Posterior vena cava (tissue), 2 donors: ENCODE results near the gene DENR. TPM values are rescaled to one million over a fixed set of nuclear protein-coding genes. Genes with fewer than 3 reads are reported as not detected.
"Not testable (repeated sequence)": the region's sequence is repeated elsewhere in the genome, so short reads cannot be mapped to it uniquely, and the experiment has no call there.

Source experiments
- DNase-seq: peaks from one replicate; pipeline ENCODE4 v3.0.0-alpha.2; 2020; ENCODE audit warnings: low spot score
- intact Hi-C, 2 donors: fragments of 100-400 bp; cut with DNase I; formaldehyde crosslinking; loops; one replicate each; pipeline versions ENCODE4 v1.14.1 to v1.14.2; 2022 to 2023
- long read RNA-seq, 2 donors: library from polyadenylated mRNA; unstranded; transcript quantifications; one replicate each; pipeline ENCODE4 v2.0.0, GENCODE V29; 2020 to 2021
- total RNA-seq, 2 donors: library from RNA; stranded (reverse); fragmentation: NEBNext Ultra II Directional; extraction: Animal tissue kit (Norgen Biotek cat#: 25700); gene quantifications; one replicate each; pipeline ENCODE4 v1.2.1, GENCODE V29; 2021
- donor health status: DM: yes; HTN: yes; CAD: no.
- donor health status: DM: yes; HTN: yes; CAD: no.

Gene DENR
- total RNA-seq = 10 to 100 TPM; 32.6 to 32.8 TPM
- long read RNA-seq, donor 1, partial matches to known transcripts = 7 of 7 reads
- long read RNA-seq, donor 1, other reads (novel, unspliced or antisense) = 0 of 7 reads
- long read RNA-seq, donor 2, partial matches to known transcripts = 1 of 5 reads
- long read RNA-seq, donor 2, other reads (novel, unspliced or antisense) = 4 of 5 reads

GRCh38 chr12:122752464-122753318 is at the start of gene DENR:
Gene DENR (plus strand): TSS chr12:122752824. CDS start chr12:122753702, 878 bp downstream.
- intact Hi-C loops = loop anchor here in 1 of 2 donors (5.0 kb wide), 1 partner anchor 115 kb away; no protein-coding TSS in a partner anchor
- peak; percentile 100 for DNase-seq

- DNase-seq, intact Hi-C loops: not testable (repeated sequence)
Observed at GRCh38 chr12:122702890-122703611, 49.6 kb upstream of the DENR start, which contains the start of gene HCAR2. Gene HCAR2 (minus strand): TSS chr12:122703357. CDS start chr12:122703283, 74 bp downstream.

- intact Hi-C loops, DNase-seq: not testable (repeated sequence)
Observed at GRCh38 chr12:122703841-122704240, 48.8 kb upstream of the DENR start.

GRCh38 chr12:122709287-122709686 is 43.3 kb upstream of the DENR start:
- intact Hi-C loops, DNase-seq: not testable (repeated sequence)

GRCh38 chr12:122710341-122710740 is 42.3 kb upstream of the DENR start:
- intact Hi-C loops = loop anchor here in 1 of 2 donors (5.0 kb wide), 1 partner anchor 563 kb away; no protein-coding TSS in a partner anchor
- DNase-seq = not testable (repeated sequence)

- not testable (repeated sequence) for DNase-seq
- intact Hi-C loops = loop anchor here in 1 of 2 donors (5.0 kb wide), 1 partner anchor 564 kb away; no protein-coding TSS in a partner anchor
Observed at GRCh38 chr12:122711266-122711665, 41.4 kb upstream of the DENR start.

GRCh38 chr12:122713491-122714188 is 39.0 kb upstream of the DENR start:
- DNase-seq = not testable (repeated sequence)
- intact Hi-C loops = loop anchor here in 1 of 2 donors (5.0 kb wide), 1 partner anchor 566 kb away; no protein-coding TSS in a partner anchor

GRCh38 chr12:122715211-122715610 is 37.4 kb upstream of the DENR start:
- intact Hi-C loops, DNase-seq: not testable (repeated sequence)

GRCh38 chr12:122716658-122717057 is 36.0 kb upstream of the DENR start, which contains the start of gene HCAR3:
Gene HCAR3 (minus strand): TSS chr12:122716811. CDS start chr12:122716737, 74 bp downstream.
- intact Hi-C loops, DNase-seq: not testable (repeated sequence)

- peak; percentile 25 for DNase-seq
- intact Hi-C loops = no loop called here
Observed at GRCh38 chr12:122721057-122721545, 31.5 kb upstream of the DENR start.

GRCh38 chr12:122722387-122722786 is 30.2 kb upstream of the DENR start:
- intact Hi-C loops = no loop called here
- DNase-seq = no peak

- DNase-seq = peak; percentile 24
- intact Hi-C loops = no loop called here
Observed at GRCh38 chr12:122724641-122725243, 27.9 kb upstream of the DENR start.

GRCh38 chr12:122725452-122726079 is 27.1 kb upstream of the DENR start:
- intact Hi-C loops = no loop called here
- peak; percentile 6 for DNase-seq

GRCh38 chr12:122726080-122726558 is 26.5 kb upstream of the DENR start:
- peak; percentile 1 for DNase-seq
- intact Hi-C loops = no loop called here

- DNase-seq = peak; percentile 61
- intact Hi-C loops = no loop called here
Observed at GRCh38 chr12:122729583-122730214, 22.9 kb upstream of the DENR start.

- intact Hi-C loops = no loop called here
- DNase-seq = peak; percentile 76
Observed at GRCh38 chr12:122730215-122731014, 22.2 kb upstream of the DENR start, which contains the start of gene HCAR1. Gene HCAR1 (minus strand): TSS chr12:122730844. CDS start chr12:122730339, 505 bp downstream.
